Peyer's patch (tissue), 4 donors: ENCODE results near the gene AGPAT1. TPM values are rescaled to one million over a fixed set of nuclear protein-coding genes. Genes with fewer than 3 reads are reported as not detected.

Source experiments
- DNase-seq, 3 donors: peaks; one replicate each; pipeline ENCODE4 v3.0.0-alpha.2; 2017 to 2019
- H3K27ac ChIP-seq, 4 donors: fragments of 200-600 bp; sonication (generic); one replicate each; pipeline ENCODE4 v1.5.1; 2016 to 2019
- H3K27me3 ChIP-seq, 2 donors: fragments of 200-600 bp; sonication (generic); one replicate each; pipeline ENCODE4 v1.5.1; 2019
- H3K36me3 ChIP-seq, 3 donors: fragments of 200-600 bp; sonication (generic); one replicate each; pipeline ENCODE4 v1.5.1; 2016 to 2019
- H3K4me1 ChIP-seq, 4 donors: fragments of 200-600 bp; sonication (generic); one replicate each; pipeline ENCODE4 v1.5.1; 2016 to 2019
- H3K4me3 ChIP-seq, 4 donors: fragments of 200-600 bp; sonication (generic); 1 replicate in 3 of 4; 2 replicates in 1 of 4; pipeline ENCODE4 v1.5.1; 2016 to 2019; ENCODE audit warnings: mild to moderate bottlenecking in 1 of 4
- H3K9me3 ChIP-seq, 4 donors: fragments of 200-600 bp; sonication (generic); one replicate each; pipeline ENCODE4 v1.5.1; 2016 to 2019; ENCODE audit warnings: mild to moderate bottlenecking in 1 of 4
- POLR2A ChIP-seq, 2 donors: fragments of 450-650 bp; IDR thresholded peaks; one replicate each; pipeline ENCODE4 v1.5.1; 2017; ENCODE audit warnings: antibody characterized with exemption in 2 of 2, mild to moderate bottlenecking in 2 of 2, moderate library complexity in 2 of 2
- total RNA-seq, 4 donors: library from RNA; depleted of rRNA; stranded (reverse); fragments of >200 nt; gene quantifications; one replicate each; pipeline ENCODE4 v1.1.0, GENCODE V29; 2016
- TF ChIP-seq, protein P1 (sequence below), 6 experiments: fragments of 450-650 bp in 4 of 6; fragments of 200-600 bp in 2 of 6; sonication (generic) in 1 of 6; IDR thresholded peaks; one replicate each; pipeline ENCODE4 v1.5.1; 2017 to 2019; ENCODE audit warnings: antibody characterized with exemption in 6 of 6, mild to moderate bottlenecking in 3 of 6, moderate library complexity in 1 of 6

The AGPAT1 gene
- total RNA-seq, 4 donors from 2014 or later: 28.9 to 140 (median 90.7) TPM

DNA sequence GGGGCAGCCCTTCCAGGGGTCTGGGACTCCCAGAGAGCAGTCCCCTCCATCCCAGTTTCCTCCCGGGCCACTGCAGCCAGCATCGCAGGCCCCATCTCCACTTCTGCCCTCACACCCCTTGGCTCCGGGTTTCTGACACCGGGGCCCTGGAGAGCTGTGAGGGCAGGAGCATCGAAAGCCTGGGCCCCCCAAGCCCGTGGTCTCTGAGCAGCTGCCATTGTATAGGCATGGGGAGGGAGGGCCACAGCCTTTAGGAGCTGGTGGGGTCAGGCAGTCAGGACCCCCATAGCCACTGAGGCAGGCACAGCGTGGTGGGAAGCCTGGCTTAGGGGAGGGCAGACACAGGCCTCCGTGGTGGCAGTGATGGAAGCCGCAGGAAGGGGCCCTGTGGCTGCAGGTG lies 26.3 kb upstream of the AGPAT1 start:
- TF ChIP-seq POLR2A (IDR thresholded peaks at IDR 0.05): no peak
- TF ChIP-seq, protein P1, sequence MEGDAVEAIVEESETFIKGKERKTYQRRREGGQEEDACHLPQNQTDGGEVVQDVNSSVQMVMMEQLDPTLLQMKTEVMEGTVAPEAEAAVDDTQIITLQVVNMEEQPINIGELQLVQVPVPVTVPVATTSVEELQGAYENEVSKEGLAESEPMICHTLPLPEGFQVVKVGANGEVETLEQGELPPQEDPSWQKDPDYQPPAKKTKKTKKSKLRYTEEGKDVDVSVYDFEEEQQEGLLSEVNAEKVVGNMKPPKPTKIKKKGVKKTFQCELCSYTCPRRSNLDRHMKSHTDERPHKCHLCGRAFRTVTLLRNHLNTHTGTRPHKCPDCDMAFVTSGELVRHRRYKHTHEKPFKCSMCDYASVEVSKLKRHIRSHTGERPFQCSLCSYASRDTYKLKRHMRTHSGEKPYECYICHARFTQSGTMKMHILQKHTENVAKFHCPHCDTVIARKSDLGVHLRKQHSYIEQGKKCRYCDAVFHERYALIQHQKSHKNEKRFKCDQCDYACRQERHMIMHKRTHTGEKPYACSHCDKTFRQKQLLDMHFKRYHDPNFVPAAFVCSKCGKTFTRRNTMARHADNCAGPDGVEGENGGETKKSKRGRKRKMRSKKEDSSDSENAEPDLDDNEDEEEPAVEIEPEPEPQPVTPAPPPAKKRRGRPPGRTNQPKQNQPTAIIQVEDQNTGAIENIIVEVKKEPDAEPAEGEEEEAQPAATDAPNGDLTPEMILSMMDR (IDR thresholded peaks at IDR 0.05): no peak
- H3K36me3 ChIP-seq: no peaks in the 10 kb centered on the region
- no peaks in the 10 kb centered on the region for H3K27me3 ChIP-seq
- H3K4me3 ChIP-seq: no peak overlapping the region
- H3K4me1 ChIP-seq: peaks cover 0 to 3% (median 0%) of the 10 kb centered on the region in 4 donors
- DNase-seq: no peak
- no peak overlapping the region for H3K27ac ChIP-seq
- no peaks in the 10 kb centered on the region for H3K9me3 ChIP-seq

DNA sequence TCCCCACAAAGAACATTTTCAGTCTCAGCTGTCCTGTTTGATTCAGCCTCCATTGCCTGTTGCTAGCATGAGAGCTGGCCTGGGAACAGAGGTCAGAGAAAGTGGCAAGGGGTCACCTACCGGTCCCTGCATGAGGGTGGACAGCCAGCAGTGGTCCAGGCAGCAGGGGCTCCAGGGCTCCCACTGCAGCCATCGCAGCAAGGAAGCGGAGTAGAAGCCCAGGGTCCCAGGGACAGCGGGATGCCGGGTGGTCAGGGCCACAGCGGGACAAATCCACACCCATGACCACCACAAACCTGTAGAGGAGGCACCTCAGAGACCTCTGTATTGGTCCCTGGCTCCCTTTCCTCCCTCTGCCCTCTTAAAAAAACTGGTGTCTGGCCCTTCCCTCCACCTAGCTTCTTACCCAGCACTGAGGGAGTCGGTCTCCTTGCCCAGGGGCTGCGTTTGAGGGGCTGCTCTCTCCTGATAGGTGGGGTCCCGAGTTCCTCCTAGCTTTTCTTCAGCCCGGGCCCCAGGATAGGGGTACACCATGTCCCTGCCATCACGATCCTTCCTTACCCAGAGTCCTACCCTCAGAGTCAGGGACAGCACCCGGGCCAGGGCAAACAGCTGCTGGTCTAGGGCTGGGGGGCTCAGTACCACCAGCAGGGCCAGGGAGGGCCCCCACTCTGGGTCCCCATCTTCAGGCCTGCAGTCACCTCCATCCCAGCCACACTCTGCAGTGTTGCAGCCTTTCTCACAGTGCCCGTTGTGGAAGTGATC lies 25.0 kb upstream of the AGPAT1 start:
- DNase-seq: no peak
- no peaks in the 10 kb centered on the region for H3K9me3 ChIP-seq
- peaks cover 0 to 10% (median 0%) of the 10 kb centered on the region in 4 donors for H3K4me1 ChIP-seq
- H3K27ac ChIP-seq: no peak overlapping the region
- H3K36me3 ChIP-seq: no peaks in the 10 kb centered on the region
- TF ChIP-seq POLR2A (IDR thresholded peaks at IDR 0.05): no peak
- TF ChIP-seq, protein P1 (IDR thresholded peaks at IDR 0.05): no peak
- no peak overlapping the region for H3K4me3 ChIP-seq
- no peaks in the 10 kb centered on the region for H3K27me3 ChIP-seq

DNA sequence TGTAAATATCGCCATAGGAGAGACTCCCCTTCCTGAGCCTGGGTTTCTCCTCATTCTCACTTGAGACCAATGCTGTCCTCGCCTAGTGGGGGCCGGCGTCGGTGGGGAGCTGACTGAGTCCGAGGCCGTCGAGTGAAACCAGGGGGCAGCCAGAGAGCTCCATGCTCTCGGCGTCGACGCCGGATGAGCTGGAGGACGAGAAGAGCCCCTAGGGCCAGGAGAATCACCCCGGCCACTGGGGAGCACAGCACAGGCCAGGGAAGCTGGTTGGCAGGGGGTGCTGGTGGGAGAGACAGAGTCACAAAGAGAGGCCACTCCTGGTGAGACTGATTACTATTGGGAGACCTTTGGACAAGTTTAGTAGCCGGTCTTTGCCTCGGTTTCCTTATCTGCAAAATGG lies 23.0 kb upstream of the AGPAT1 start:
- no peak for DNase-seq
- no peaks in the 10 kb centered on the region for H3K27me3 ChIP-seq
- no peak overlapping the region for H3K27ac ChIP-seq
- H3K36me3 ChIP-seq: no peaks in the 10 kb centered on the region
- no peaks in the 10 kb centered on the region for H3K9me3 ChIP-seq
- no peak overlapping the region for H3K4me3 ChIP-seq
- peaks cover 0 to 17% (median 2%) of the 10 kb centered on the region in 4 donors for H3K4me1 ChIP-seq
- TF ChIP-seq, protein P1 (IDR thresholded peaks at IDR 0.05): no peak
- TF ChIP-seq POLR2A (IDR thresholded peaks at IDR 0.05): no peak

DNA sequence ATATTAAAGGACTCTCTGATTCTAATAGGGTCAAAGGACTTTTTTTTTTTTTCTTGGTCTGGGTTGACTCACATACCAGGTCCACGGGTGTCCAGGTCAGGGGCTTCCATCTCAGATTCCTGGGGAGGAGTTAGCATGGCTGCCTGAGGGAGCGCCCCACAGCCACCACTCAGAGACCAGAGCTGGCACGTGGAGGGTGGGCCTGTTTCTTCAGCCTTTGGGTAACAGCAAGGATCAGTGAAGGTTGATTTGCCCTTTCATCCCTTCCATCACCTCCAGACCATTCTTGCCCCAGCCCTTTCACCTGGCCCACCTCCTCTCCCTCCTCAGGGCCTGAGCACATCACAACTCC lies 22.4 kb upstream of the AGPAT1 start:
- Histone ChIP-seq H3K27ac (no peak overlapping the region), H3K4me3 (no peak overlapping the region)

DNA sequence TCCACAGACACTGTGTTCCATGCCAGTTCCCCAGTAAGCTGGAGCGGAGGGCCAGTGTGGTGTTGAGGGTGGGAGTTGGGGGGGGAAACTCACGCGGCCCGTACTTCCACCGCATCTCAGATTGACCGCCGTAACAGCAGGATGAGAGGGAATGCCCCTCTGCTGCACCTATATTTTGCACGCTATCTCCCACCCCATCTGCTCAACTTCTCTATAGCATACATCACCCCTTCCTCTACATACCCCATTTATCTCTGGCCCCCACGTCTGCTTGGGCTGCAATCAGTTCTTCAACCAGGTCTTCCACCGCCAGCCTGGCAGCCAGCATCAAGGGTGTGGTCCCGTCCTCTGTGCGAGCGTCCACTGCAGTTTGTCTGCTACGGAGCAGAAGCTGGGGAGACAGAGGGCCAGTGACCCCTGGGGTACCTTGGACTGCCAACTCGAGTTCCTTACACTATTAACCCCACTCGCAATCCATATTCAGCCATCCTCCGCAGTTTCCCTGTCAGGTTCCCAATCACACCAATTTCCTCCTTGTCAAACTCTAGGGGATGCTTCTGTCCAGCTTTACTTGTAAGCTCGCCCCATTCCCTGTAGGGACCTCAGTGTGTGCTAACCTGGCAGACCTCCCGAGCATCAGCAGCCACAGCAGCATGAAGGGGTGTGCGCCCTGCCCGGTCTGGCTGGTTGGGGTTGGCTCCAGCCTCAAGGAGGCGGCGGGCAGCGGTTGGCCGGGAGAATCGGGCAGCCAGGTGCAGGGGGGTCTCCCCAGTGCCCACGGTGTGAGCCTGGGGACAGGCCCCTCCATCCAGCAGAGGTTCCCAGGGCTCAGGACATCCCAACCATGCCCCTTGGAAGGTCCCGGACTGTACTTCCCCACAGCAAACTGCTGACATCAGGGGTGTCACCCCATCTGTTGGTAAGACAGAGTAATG lies 21.1 kb upstream of the AGPAT1 start:
- peak in 1 of 3 donors; percentile 65 for DNase-seq
- Histone ChIP-seq H3K27me3 (no peaks in the 10 kb centered on the region), H3K4me3 (peak overlapping the region; percentile 69 to 80 (median 74)), H3K36me3 (no peaks in the 10 kb centered on the region), H3K27ac (peak overlapping the region; percentile 94 to 99 (median 98)), H3K4me1 (peaks cover 3 to 24% (median 6%) of the 10 kb centered on the region in 4 donors), H3K9me3 (no peaks in the 10 kb centered on the region)
- TF ChIP-seq POLR2A (IDR thresholded peaks at IDR 0.05): no peak
- TF ChIP-seq, protein P1 (IDR thresholded peaks at IDR 0.05): no peak

More for the DNA sequence above, 22.4 kb upstream of the AGPAT1 start:
- H3K9me3 ChIP-seq: no peaks in the 10 kb centered on the region
- no peak for DNase-seq
- TF ChIP-seq, protein P1 (IDR thresholded peaks at IDR 0.05): no peak
- no peak for TF ChIP-seq POLR2A (IDR thresholded peaks at IDR 0.05)
- peaks cover 1 to 17% (median 3%) of the 10 kb centered on the region in 4 donors for H3K4me1 ChIP-seq
- no peaks in the 10 kb centered on the region for H3K27me3 ChIP-seq
- H3K36me3 ChIP-seq: no peaks in the 10 kb centered on the region
